NB4 (cell line): Measurements from ENCODE around the gene MRRF.

Experiments
- POLR2A ChIP-seq: IDR thresholded peaks from 2 replicates; pipeline ENCODE4 v1.6.1; 2011; ENCODE audit warnings: mild to moderate bottlenecking; ENCODE audit not compliant: insufficient read length; ENCODE audit errors: extremely low read depth
- TF ChIP-seq, protein P1 (sequence below): IDR thresholded peaks from one replicate; pipeline ENCODE4 v1.5.1; 2012; ENCODE audit warnings: low read depth, low read length
- TF ChIP-seq, protein P2 (sequence below): IDR thresholded peaks from 2 replicates; pipeline ENCODE4 v1.6.1; 2011; ENCODE audit warnings: low read depth, low read length

DNA sequence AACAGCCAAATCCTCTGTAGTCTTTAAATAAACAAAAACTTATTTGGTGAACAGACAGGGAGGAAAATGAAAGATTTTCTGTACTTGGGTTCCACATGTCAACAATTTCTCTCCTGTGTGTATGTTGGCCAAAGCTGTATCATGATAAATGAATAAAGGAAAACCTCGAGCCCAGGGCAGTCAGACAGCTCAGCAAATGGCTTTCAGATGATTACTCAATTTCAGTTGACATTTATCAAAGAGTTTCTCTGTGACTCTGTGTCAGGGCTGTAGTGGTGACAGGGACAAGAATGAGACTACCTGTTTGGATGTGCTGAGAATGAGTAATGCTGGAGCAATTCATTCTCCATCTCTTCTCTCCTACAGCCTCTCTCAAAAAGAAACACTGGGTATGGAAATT, 60.4 kb downstream of the MRRF start:
- TF ChIP-seq, protein P1, sequence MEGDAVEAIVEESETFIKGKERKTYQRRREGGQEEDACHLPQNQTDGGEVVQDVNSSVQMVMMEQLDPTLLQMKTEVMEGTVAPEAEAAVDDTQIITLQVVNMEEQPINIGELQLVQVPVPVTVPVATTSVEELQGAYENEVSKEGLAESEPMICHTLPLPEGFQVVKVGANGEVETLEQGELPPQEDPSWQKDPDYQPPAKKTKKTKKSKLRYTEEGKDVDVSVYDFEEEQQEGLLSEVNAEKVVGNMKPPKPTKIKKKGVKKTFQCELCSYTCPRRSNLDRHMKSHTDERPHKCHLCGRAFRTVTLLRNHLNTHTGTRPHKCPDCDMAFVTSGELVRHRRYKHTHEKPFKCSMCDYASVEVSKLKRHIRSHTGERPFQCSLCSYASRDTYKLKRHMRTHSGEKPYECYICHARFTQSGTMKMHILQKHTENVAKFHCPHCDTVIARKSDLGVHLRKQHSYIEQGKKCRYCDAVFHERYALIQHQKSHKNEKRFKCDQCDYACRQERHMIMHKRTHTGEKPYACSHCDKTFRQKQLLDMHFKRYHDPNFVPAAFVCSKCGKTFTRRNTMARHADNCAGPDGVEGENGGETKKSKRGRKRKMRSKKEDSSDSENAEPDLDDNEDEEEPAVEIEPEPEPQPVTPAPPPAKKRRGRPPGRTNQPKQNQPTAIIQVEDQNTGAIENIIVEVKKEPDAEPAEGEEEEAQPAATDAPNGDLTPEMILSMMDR = no peak
- no peak for TF ChIP-seq POLR2A
- TF ChIP-seq, protein P2, sequence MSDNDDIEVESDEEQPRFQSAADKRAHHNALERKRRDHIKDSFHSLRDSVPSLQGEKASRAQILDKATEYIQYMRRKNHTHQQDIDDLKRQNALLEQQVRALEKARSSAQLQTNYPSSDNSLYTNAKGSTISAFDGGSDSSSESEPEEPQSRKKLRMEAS = no peak
